ENCODE results near the gene FILIP1. TPM values are rescaled to one million over a fixed set of nuclear protein-coding genes. Genes with fewer than 3 reads are reported as not detected.

The FILIP1 gene
- total RNA-seq, 6 experiments from 2014 or later, result 0.09 to 0.24 (median 0.12) TPM

- H3K4me3 Mint-ChIP-seq, result no peak overlapping the region
- no peaks in the 10 kb centered on the region for H3K36me3 Mint-ChIP-seq (ENCODE audit: low read depth)
- peaks cover 5% of the 10 kb centered on the region for H3K27me3 Mint-ChIP-seq (ENCODE audit: insufficient read depth)
- H3K27ac Mint-ChIP-seq, result no peak overlapping the region
- TF ChIP-seq CTCF (IDR thresholded peaks at IDR 0.05), result no peak
- no peak for DNase-seq
- no peaks in the 10 kb centered on the region for H3K9me3 Mint-ChIP-seq
- peaks cover 28% of the 10 kb centered on the region for H3K4me1 Mint-ChIP-seq (ENCODE audit: low read depth)
Measured at GRCh38 chr6:75495011-75495410, 1.4 kb upstream of the FILIP1 start.

DNA sequence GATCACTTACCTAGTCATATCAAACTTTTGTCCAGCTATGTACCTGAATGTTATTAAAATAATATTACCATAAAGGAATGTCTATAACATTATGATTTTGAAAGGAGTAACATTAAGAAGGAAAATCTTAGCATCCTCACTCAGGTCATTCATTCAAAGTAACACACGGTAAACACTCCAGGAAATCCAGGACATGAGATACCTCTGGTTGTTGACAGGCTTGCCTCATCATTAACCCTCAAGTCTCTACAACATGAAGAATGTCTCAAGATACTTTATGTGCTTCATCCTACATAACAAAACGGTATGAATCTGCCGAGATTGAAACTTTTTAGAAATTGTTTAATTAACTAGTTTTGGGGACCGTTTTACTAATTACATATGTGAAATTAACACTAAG is 690 bp upstream of the FILIP1 start:
- Mint-ChIP-seq H3K4me1 (ENCODE audit: low read depth) (peaks cover 28% of the 10 kb centered on the region), H3K4me3 (no peak overlapping the region), H3K27me3 (ENCODE audit: insufficient read depth) (peaks cover 5% of the 10 kb centered on the region), H3K27ac (no peak overlapping the region), H3K36me3 (ENCODE audit: low read depth) (no peaks in the 10 kb centered on the region), H3K9me3 (no peaks in the 10 kb centered on the region)
- TF ChIP-seq CTCF (IDR thresholded peaks at IDR 0.05), result no peak
- no peak for DNase-seq

GRCh38 chr6:75492386-75493153 is 1.0 kb downstream of the FILIP1 start:
- no peaks in the 10 kb centered on the region for H3K9me3 Mint-ChIP-seq
- H3K4me3 Mint-ChIP-seq, result no peak overlapping the region
- no peak overlapping the region for H3K27ac Mint-ChIP-seq
- TF ChIP-seq CTCF (IDR thresholded peaks at IDR 0.05), result no peak
- peaks cover 5% of the 10 kb centered on the region for H3K27me3 Mint-ChIP-seq (ENCODE audit: insufficient read depth)
- H3K36me3 Mint-ChIP-seq (ENCODE audit: low read depth), result no peaks in the 10 kb centered on the region
- peaks cover 35% of the 10 kb centered on the region for H3K4me1 Mint-ChIP-seq (ENCODE audit: low read depth)
- DNase-seq, result no peak

- no peaks in the 10 kb centered on the region for H3K9me3 Mint-ChIP-seq
- peaks cover 32% of the 10 kb centered on the region for H3K4me1 Mint-ChIP-seq (ENCODE audit: low read depth)
- no peak overlapping the region for H3K4me3 Mint-ChIP-seq
- peaks cover 5% of the 10 kb centered on the region for H3K27me3 Mint-ChIP-seq (ENCODE audit: insufficient read depth)
- TF ChIP-seq CTCF (IDR thresholded peaks at IDR 0.05), result no peak
- no peak overlapping the region for H3K27ac Mint-ChIP-seq
- no peak for DNase-seq
- no peaks in the 10 kb centered on the region for H3K36me3 Mint-ChIP-seq (ENCODE audit: low read depth)
Measured at GRCh38 chr6:75491291-75491690, 2.3 kb downstream of the FILIP1 start.

GRCh38 chr6:75490706-75491105 is 2.9 kb downstream of the FILIP1 start:
- Mint-ChIP-seq H3K4me3 (no peak overlapping the region), H3K9me3 (no peaks in the 10 kb centered on the region), H3K4me1 (ENCODE audit: low read depth) (peaks cover 26% of the 10 kb centered on the region), H3K36me3 (ENCODE audit: low read depth) (no peaks in the 10 kb centered on the region), H3K27me3 (ENCODE audit: insufficient read depth) (peaks cover 5% of the 10 kb centered on the region), H3K27ac (no peak overlapping the region)
- DNase-seq, result no peak
- no peak for TF ChIP-seq CTCF (IDR thresholded peaks at IDR 0.05)
